Measurements from ENCODE around the gene SLC2A4.

SLC2A4 gene

DNA sequence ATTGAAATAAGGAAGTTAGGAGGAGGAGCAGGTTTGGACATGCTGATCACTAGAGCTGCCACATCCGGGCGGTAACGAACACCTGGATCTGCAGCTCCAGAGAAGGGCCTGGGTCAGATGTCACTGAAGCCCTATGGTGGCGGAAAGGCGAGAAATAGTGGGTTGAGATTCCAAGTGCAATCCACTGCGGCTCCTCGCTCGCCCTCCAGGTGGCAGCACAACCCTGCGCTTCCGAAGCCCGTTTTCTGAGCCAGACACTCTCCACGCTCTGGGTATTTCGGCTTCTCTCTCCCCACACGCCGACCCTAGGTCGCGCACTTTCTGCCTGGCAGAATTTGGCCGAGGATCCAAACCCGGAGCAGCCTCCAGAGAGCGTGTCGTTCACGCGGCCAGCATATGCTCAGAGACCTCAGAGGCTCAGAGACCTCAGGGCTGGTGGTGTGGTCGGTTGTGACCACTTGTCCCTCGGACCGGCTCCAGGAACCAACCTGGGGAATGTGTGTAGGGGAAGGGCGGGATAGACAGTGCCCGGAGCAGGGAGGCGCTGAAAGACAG, 922 bp upstream of the SLC2A4 start:
- Mint-ChIP-seq H3K4me3 (peak overlapping the region; percentile 84), H3K36me3 (ENCODE audit: low read depth) (peaks cover under 1% of the 10 kb centered on the region), H3K27ac (no peak overlapping the region), H3K27me3 (ENCODE audit: low read depth, poor library complexity) (peaks cover 28% of the 10 kb centered on the region), H3K9me3 (no peaks in the 10 kb centered on the region), H3K4me1 (peaks cover 31% of the 10 kb centered on the region)
- TF ChIP-seq, protein P1, sequence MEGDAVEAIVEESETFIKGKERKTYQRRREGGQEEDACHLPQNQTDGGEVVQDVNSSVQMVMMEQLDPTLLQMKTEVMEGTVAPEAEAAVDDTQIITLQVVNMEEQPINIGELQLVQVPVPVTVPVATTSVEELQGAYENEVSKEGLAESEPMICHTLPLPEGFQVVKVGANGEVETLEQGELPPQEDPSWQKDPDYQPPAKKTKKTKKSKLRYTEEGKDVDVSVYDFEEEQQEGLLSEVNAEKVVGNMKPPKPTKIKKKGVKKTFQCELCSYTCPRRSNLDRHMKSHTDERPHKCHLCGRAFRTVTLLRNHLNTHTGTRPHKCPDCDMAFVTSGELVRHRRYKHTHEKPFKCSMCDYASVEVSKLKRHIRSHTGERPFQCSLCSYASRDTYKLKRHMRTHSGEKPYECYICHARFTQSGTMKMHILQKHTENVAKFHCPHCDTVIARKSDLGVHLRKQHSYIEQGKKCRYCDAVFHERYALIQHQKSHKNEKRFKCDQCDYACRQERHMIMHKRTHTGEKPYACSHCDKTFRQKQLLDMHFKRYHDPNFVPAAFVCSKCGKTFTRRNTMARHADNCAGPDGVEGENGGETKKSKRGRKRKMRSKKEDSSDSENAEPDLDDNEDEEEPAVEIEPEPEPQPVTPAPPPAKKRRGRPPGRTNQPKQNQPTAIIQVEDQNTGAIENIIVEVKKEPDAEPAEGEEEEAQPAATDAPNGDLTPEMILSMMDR (IDR thresholded peaks at IDR 0.05): peak; percentile 77
- DNase-seq: peak; percentile 86

DNA sequence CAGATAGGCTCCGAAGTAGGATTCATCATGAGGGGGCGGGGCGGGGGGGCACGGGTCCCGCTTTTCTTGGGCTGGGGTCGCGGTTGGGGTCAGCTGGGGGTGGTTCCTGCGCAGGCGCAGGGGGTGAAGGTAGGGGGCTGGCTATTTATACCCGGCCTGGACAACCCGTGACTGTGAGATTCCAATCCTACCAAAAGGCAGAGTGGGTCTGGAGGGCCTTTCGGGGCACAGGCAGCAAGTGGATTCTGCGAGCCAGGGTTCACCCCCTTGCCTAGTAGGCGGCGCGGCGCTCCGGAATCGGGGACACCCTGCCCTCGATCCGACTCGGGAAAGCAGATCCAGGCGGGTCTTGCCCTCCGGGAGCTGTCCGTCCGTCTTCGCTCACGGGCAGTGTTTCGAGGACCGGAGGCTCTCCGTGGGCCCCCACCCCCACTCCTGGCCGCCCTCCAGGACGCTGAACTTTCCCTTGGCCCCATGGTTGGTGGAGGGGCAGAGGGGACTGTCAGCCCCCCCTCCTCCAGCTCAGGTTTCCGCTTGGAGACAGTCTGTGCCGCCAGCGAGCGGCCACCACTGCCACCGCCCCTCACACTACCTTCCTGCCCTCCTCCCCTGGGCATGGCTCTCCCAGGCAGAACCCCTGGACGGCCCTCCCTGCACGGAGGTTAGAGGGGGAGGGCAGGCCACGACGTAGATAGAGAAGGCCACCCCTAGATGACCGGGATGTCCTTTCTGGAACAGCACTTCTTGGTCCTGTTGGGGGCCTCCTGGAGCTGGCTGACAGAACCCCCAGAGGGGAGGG, 634 bp downstream of the SLC2A4 start:
- peak; percentile 63 for DNase-seq
- H3K36me3 Mint-ChIP-seq (ENCODE audit: low read depth): peaks cover 9% of the 10 kb centered on the region
- H3K4me3 Mint-ChIP-seq: peak overlapping the region; percentile 84
- TF ChIP-seq, protein P1 (IDR thresholded peaks at IDR 0.05): no peak
- no peak overlapping the region for H3K27ac Mint-ChIP-seq
- H3K4me1 Mint-ChIP-seq: peaks cover 45% of the 10 kb centered on the region
- H3K9me3 Mint-ChIP-seq: no peaks in the 10 kb centered on the region
- H3K27me3 Mint-ChIP-seq (ENCODE audit: low read depth, poor library complexity): peaks cover 25% of the 10 kb centered on the region

DNA sequence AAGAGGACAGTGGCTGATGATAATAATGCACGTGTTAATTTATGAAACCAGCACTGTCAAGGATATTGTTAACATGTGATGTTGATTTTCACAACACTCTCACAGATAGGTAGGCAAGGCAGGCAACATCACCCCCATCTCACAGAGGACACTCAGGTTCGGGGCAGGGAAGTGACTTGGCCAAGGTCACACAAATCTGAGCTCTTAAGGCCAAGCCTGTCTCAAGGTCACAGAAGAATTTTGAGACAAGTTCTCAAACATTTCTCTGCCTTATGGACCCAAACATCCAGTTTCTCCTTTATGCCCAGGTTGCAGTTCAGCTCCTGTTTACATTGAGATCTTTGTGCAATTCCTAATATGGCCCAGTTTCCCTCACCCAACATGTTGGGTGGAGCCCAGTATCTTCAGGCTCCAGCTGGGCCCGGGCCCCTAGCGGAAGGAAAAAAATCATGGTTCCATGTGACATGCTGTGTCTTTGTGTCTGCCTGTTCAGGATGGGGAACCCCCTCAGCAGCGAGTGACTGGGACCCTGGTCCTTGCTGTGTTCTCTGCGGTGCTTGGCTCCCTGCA, 1.3 kb downstream of the SLC2A4 start:
- Mint-ChIP-seq H3K9me3 (no peaks in the 10 kb centered on the region), H3K27ac (no peak overlapping the region), H3K4me3 (peak overlapping the region; percentile 84), H3K4me1 (peaks cover 50% of the 10 kb centered on the region), H3K36me3 (ENCODE audit: low read depth) (peaks cover 9% of the 10 kb centered on the region), H3K27me3 (ENCODE audit: low read depth, poor library complexity) (peaks cover 18% of the 10 kb centered on the region)
- TF ChIP-seq, protein P1 (IDR thresholded peaks at IDR 0.05): no peak
- DNase-seq: no peak

DNA sequence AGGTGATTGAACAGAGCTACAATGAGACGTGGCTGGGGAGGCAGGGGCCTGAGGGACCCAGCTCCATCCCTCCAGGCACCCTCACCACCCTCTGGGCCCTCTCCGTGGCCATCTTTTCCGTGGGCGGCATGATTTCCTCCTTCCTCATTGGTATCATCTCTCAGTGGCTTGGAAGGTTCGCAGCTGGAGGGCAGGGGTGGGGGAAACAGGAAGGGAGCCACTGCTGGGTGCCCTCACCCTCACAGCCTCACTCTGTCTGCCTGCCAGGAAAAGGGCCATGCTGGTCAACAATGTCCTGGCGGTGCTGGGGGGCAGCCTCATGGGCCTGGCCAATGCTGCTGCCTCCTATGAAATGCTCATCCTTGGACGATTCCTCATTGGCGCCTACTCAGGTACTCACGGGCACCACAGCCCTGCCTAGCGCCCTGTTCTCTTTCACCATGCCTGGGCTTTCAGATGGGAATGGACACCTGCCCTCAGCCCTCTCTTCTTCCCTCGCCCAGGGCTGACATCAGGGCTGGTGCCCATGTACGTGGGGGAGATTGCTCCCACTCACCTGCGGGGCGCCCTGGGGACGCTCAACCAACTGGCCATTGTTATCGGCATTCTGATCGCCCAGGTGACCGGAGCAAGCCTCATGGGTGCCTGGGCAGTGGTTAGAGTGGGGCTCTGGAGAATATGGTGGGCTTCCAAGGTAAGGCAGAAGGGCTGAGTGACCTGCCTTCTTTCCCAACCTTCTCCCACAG, 2.1 kb downstream of the SLC2A4 start:
- Mint-ChIP-seq H3K27me3 (ENCODE audit: low read depth, poor library complexity) (peaks cover 15% of the 10 kb centered on the region), H3K4me1 (peaks cover 59% of the 10 kb centered on the region), H3K9me3 (no peaks in the 10 kb centered on the region), H3K27ac (no peak overlapping the region), H3K4me3 (peak overlapping the region; percentile 32), H3K36me3 (ENCODE audit: low read depth) (peaks cover 9% of the 10 kb centered on the region)
- DNase-seq: no peak
- TF ChIP-seq, protein P1 (IDR thresholded peaks at IDR 0.05): no peak

DNA sequence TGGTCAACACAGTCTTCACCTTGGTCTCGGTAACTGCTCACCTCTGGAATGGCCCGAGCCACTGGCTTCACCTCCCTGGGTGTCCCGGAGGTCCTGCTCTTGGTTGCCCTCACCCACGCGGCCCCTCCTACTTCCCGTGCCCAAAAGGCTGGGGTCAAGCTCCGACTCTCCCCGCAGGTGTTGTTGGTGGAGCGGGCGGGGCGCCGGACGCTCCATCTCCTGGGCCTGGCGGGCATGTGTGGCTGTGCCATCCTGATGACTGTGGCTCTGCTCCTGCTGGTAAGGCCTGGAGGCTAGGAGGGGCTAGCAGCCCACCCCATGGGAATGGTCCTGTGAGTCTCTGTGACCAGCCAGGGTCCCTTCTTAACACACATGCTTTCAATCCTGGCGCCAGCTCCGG, 3.4 kb downstream of the SLC2A4 start:
- Mint-ChIP-seq H3K4me3 (no peak overlapping the region), H3K27me3 (ENCODE audit: low read depth, poor library complexity) (peaks cover 4% of the 10 kb centered on the region), H3K9me3 (no peaks in the 10 kb centered on the region), H3K36me3 (ENCODE audit: low read depth) (peaks cover 9% of the 10 kb centered on the region), H3K27ac (no peak overlapping the region), H3K4me1 (peaks cover 62% of the 10 kb centered on the region)
- no peak for DNase-seq
- TF ChIP-seq, protein P1 (IDR thresholded peaks at IDR 0.05): no peak

All from nephron progenitor cell (in vitro differentiated cells).